GM21825 (cell line): ENCODE results near the gene LCOR.

Source experiments
- ATAC-seq: cut with Tn5 transposase; IDR thresholded peaks from one replicate; pipeline ENCODE4 v1.9.1; 2021; ENCODE audit warnings: mild to moderate bottlenecking, moderate library complexity; ENCODE audit not compliant: unreplicated experiment

Gene LCOR

GRCh38 chr10:96982149-96982930 lies 150.2 kb downstream of the LCOR start:
- no peak for ATAC-seq

- no peak for ATAC-seq
Measured at GRCh38 chr10:96984541-96985131, 152.5 kb downstream of the LCOR start.

- ATAC-seq = no peak
Measured at GRCh38 chr10:96986200-96986856, 154.2 kb downstream of the LCOR start.

GRCh38 chr10:96987141-96987841 lies 155.2 kb downstream of the LCOR start:
- no peak for ATAC-seq

- ATAC-seq = no peak
Measured at GRCh38 chr10:96987842-96988175, 155.7 kb downstream of the LCOR start.

GRCh38 chr10:96988426-96988825 lies 156.3 kb downstream of the LCOR start:
- ATAC-seq = no peak

GRCh38 chr10:96991313-96991841 lies 159.3 kb downstream of the LCOR start:
- no peak for ATAC-seq

GRCh38 chr10:96992721-96993120 lies 160.6 kb downstream of the LCOR start:
- peak; percentile 68 for ATAC-seq

- ATAC-seq = no peak
Measured at GRCh38 chr10:96995851-96996250, 163.8 kb downstream of the LCOR start.

- no peak for ATAC-seq
Measured at GRCh38 chr10:96996275-96996965, 164.3 kb downstream of the LCOR start.

- no peak for ATAC-seq
Measured at GRCh38 chr10:96998329-96998888, 166.3 kb downstream of the LCOR start.

- ATAC-seq = no peak
Measured at GRCh38 chr10:96999337-96999736, 167.2 kb downstream of the LCOR start.

- ATAC-seq = no peak
Measured at GRCh38 chr10:96999987-97000386, 167.9 kb downstream of the LCOR start.

GRCh38 chr10:97000487-97001182 lies 168.5 kb downstream of the LCOR start:
- ATAC-seq = no peak

GRCh38 chr10:97001183-97001991 lies 169.3 kb downstream of the LCOR start:
- no peak for ATAC-seq

- no peak for ATAC-seq
Measured at GRCh38 chr10:97002670-97003069, 170.6 kb downstream of the LCOR start.

GRCh38 chr10:97003151-97003803 lies 171.2 kb downstream of the LCOR start:
- ATAC-seq = no peak

GRCh38 chr10:97003804-97004201 lies 171.7 kb downstream of the LCOR start:
- ATAC-seq = no peak
